SK-N-MC (cell line): ENCODE data around the gene NCKAP5.

Experiments used
- EZH2 ChIP-seq: fragments of 200-600 bp; sonication (generic); IDR thresholded peaks from one replicate; pipeline ENCODE4 v1.6.1; 2017; ENCODE audit warnings: antibody characterized with exemption
- POLR2AphosphoS5 ChIP-seq: IDR thresholded peaks from 2 replicates; pipeline ENCODE4 v1.6.1; 2012; ENCODE audit warnings: mild to moderate bottlenecking, low read depth, low read length, borderline replicate concordance

- no peak for TF ChIP-seq POLR2AphosphoS5
- no peak for TF ChIP-seq EZH2
Observed at GRCh38 chr2:132881546-132881945, 686.7 kb downstream of the NCKAP5 start.
